ENCODE results near the gene GPALPP1.

Gene GPALPP1

DNA sequence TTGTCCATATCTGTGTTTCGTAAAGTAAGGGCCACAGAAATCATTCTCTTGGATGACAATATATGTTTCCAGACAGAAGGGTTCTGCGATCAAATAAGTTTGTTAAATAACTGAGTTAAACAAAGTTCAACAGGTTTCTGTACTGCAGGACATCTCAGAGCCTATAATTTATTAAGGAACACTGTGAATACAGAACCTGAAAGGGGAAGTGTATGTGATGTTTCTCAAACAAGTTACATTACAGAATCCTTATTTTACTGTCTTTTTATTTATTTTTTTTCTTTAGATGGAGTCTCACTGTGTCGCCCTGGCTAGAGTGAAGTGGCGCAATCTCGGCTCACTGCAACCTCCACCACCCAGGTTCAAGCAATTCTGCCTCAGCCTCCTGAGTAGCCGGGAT, 75.6 kb downstream of the GPALPP1 start:
- DNase-seq = no peak

DNA sequence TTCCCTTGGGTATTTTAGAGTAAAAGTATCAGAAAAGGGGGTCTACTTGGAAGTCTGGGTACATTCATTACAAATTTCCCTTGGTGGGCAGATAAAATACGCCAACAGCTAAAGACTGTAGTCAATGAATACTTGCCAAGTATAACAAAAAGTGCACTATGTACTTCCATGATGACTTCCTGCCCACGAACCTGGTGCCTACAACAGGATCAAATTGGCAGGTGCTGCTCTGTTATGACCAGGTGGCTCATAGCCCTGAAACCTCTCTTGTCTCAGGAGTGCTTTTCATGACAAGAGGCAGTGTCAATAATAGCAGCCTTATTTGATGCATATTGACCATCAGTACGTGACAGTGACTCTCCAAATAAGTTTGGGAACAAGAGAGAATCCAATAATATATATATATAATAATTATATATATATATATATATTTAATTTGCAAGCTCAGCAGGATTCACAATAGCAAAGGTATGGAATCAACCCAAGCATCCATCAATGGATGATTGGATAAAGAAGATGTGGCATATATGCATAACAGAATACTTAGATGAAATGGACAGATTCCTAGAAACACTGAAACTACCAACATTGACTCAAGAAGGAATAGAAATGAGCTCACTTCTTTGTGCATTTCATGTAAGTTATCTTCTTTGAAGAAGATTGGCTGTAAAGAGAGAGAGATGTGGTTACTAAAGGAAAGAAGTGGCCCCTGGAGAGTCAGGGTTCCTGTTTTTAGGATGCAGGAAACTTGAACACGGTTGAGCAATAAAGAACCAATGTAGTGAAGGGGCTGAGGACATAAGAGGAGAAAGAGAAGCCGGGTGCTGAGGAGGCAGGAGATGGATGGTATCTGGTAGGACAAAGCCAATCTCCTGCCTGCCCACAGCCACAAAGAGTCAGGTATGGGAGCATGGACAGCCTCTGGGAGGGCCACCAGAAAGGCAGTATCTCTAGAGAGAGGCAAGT, 79.0 kb downstream of the GPALPP1 start:
- no peak for DNase-seq

DNA sequence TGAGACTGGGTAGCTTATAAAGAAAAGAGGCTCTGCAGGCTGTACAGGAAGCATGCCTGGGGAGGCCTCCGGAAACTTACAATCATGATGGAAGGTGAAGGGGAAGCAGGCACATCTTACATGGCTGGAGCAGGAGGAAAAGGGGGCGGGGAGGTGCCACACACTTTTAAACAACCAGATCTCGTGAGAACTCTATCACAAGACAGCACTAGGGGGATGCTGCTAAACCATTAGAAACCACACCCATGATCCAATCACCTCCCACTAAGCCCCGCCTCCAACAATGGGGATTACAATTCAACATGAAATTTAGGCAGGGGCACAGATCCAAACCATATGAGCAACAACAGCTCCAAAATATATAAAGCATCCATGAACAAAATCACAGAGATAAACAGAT, 84.5 kb downstream of the GPALPP1 start:
- DNase-seq = no peak

DNA sequence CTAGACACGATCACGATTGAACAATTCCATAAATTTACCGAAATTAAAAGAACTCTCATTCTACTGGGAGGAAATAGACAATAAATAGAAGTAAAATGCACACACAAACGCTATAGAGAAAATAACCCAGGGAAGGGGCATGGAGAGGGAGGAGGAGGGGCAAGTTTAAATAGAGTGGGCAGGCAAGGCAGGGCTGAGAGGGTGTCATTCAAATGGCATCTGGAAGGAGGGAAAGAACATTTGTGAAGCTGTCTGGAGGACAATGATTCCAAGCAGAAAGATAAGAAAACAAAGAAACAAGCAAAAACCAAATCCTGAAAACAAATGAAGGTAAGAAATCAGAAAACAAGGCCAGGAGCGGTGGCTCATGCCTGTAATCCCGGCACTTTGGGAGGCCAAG, 85.4 kb downstream of the GPALPP1 start:
- no peak for DNase-seq

DNA sequence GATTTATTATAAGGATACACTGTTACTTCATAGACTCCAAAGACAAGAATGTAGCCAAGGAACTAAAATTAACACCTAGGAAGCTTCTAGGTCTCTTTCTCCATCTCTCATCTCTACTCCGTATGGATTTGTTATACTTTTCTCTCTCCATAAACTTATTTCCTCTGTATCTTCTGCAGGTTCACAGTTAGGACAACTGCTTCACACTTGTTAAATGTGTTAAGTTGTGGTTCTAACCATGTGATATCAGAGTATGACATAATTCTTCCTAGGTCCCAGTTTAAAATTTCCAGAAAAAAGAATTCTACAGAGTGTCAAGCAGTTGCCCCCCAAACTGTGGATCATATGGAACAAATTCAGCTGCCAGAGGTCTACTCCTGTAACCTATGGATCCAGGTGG, 88.7 kb downstream of the GPALPP1 start:
- no peak for DNase-seq

Measured in activated CD4-positive, CD25-positive, alpha-beta regulatory T cell (primary cell).